ENCODE data around the gene ANKRD12. TPM values are rescaled to one million over a fixed set of nuclear protein-coding genes. Genes with fewer than 3 reads are reported as not detected.

The ANKRD12 gene
- total and polyA plus RNA-seq, 10 of the 15 experiments (the other 5 are each of a cell fraction or from before 2014, with no cell fraction given): 5.9 to 45.7 (median 20.2) TPM

DNA sequence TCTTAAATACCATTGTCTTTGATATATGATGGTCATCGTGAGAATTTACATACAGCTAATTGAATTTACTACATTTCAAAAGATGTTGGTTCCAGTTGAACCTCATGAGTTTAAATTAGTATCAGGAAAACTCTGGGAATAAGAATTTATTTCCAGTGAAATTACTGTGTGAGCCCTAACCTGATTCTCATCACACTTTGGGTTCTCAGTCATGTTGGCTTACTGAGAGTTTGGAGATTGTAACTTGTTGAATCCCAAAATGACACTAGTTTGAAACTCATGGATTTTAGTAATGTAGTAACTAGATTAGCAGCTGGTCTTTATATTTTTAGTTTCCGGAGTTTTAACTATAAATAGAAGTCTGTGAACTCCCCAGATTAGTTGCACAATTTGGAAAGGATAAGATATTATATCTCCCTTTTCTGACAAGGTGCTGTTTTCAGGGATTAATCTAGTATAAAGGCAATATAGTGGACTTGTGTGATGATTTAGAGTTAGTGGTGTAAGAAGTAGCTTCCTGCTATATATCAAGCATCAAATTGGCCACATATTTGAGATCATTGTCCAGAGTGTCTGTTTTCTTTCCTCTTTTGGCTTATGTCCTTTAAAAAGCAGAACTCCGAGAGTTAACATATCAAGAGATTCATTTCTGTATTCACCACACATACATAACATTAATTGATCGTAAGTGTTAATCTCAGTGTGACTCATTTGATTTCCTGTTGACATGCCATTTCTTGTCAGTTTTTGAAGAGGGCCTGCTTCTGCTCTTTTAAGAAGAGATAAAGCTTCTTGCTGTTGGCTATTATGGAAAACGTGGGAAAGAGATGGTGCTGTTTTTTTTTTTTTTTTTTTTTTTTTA, 18.4 kb upstream of the ANKRD12 start (continued):
- TF ChIP-seq SP1 (IDR thresholded peaks at IDR 0.05; ENCODE audit: low read depth, low read length) (peak; percentile 15), EGR1 (IDR thresholded peaks at IDR 0.05; ENCODE audit: borderline replicate concordance in 1 of 2, low read depth in 2 of 2, low read length in 2 of 2) (no peak), SMARCA5 (IDR thresholded peaks at IDR 0.05) (peak; percentile 31; the same call in 1 of the 2 replicates), ETV6 (conservative IDR thresholded peaks at IDR 0.05 in 1 of 2, IDR thresholded peaks at IDR 0.05 in 1 of 2; ENCODE audit: borderline replicate concordance in 1 of 2, low read depth in 1 of 2) (peak in 1 of 2 experiments; percentile 36; a peak in 1 of 4 replicates), BACH1 (IDR thresholded peaks at IDR 0.05; ENCODE audit: borderline replicate concordance) (0 out of 2 replicates have a peak, but pooled peaks have one; percentile 32), NFIC (IDR thresholded peaks at IDR 0.05; ENCODE audit: low read depth, low read length) (peak; percentile 76; the same call in 1 of the 2 replicates), FOXM1 (IDR thresholded peaks at IDR 0.05; ENCODE audit: low read depth, low read length) (peak; percentile 72; the same call in 1 of the 2 replicates), IKZF1 (conservative IDR thresholded peaks at IDR 0.05) (peak; percentile 53), SMAD5 (IDR thresholded peaks at IDR 0.05; ENCODE audit: low read depth) (no peak), IRF4 (IDR thresholded peaks at IDR 0.05; ENCODE audit: low read depth, low read length) (peak; percentile 65; the same call in 1 of the 2 replicates), NBN (IDR thresholded peaks at IDR 0.05) (no peak), SREBF1 (IDR thresholded peaks at IDR 0.05; ENCODE audit: low read length) (no peak), JUNB (IDR thresholded peaks at IDR 0.05) (peak; percentile 87)
- TF ChIP-seq, protein P1, sequence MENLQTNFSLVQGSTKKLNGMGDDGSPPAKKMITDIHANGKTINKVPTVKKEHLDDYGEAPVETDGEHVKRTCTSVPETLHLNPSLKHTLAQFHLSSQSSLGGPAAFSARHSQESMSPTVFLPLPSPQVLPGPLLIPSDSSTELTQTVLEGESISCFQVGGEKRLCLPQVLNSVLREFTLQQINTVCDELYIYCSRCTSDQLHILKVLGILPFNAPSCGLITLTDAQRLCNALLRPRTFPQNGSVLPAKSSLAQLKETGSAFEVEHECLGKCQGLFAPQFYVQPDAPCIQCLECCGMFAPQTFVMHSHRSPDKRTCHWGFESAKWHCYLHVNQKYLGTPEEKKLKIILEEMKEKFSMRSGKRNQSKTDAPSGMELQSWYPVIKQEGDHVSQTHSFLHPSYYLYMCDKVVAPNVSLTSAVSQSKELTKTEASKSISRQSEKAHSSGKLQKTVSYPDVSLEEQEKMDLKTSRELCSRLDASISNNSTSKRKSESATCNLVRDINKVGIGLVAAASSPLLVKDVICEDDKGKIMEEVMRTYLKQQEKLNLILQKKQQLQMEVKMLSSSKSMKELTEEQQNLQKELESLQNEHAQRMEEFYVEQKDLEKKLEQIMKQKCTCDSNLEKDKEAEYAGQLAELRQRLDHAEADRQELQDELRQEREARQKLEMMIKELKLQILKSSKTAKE (IDR thresholded peaks at IDR 0.05; ENCODE audit: low read depth, poor library complexity, severe bottlenecking): peak; percentile 53
- TF ChIP-seq, protein P2, sequence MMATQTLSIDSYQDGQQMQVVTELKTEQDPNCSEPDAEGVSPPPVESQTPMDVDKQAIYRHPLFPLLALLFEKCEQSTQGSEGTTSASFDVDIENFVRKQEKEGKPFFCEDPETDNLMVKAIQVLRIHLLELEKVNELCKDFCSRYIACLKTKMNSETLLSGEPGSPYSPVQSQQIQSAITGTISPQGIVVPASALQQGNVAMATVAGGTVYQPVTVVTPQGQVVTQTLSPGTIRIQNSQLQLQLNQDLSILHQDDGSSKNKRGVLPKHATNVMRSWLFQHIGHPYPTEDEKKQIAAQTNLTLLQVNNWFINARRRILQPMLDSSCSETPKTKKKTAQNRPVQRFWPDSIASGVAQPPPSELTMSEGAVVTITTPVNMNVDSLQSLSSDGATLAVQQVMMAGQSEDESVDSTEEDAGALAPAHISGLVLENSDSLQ (IDR thresholded peaks at IDR 0.05): peak; percentile 45; the same call in 1 of the 2 replicates

Measured in GM12878 (cell line).